ENCODE results near the gene PTPRT. TPM values are rescaled to one million over a fixed set of nuclear protein-coding genes. Genes with fewer than 3 reads are reported as not detected.

Gene PTPRT
- total RNA-seq, 1 experiment from 2014 or later, result not detected

- H3K9me2 ChIP-seq (ENCODE audit: insufficient read depth), result no peaks in the 10 kb centered on the region
- H3K4me3 ChIP-seq (replicated peaks in 1 of 2; ENCODE audit: low read depth in 1 of 2, low read length in 2 of 2), result no peak overlapping the region
- ATAC-seq (no peak), DNase-seq (ENCODE audit: low read depth, low spot score) (no peak)
- H3K79me2 ChIP-seq (ENCODE audit: insufficient read depth, low read length), result no peaks in the 10 kb centered on the region
- H3K4me2 ChIP-seq (ENCODE audit: low read length), result no peak overlapping the region
- BruUV-seq (replicated peaks), result no TSS peak
- H3K9me3 ChIP-seq (ENCODE audit: control insufficient read depth in 1 of 2, insufficient read depth in 1 of 2, low read depth in 1 of 2, low read length in 2 of 2), result peaks cover 10 to 29% of the 10 kb centered on the region in 2 experiments; a peak in 2 of 4 replicates
- ChIA-PET RAD21 (ENCODE audit: low non-redundant PET in 1 of 2, low total read pairs in 2 of 2, uncharacterized antibody in 2 of 2, unreplicated experiment in 2 of 2) (no interaction called here), CTCF (no interaction called here), POLR2A (no interaction called here)
- H3K27me3 ChIP-seq (ENCODE audit: insufficient read depth, low read length), result no peaks in the 10 kb centered on the region
- no peaks in the 10 kb centered on the region for H3K4me1 ChIP-seq (ENCODE audit: control insufficient read depth in 1 of 2, insufficient read depth in 2 of 2, low read length in 2 of 2)
- intact Hi-C loops (cut with micrococcal nuclease), result no loop called here
- no peak overlapping the region for H3K27ac ChIP-seq (ENCODE audit: low read depth, low read length)
- no peak overlapping the region for H2AFZ ChIP-seq (ENCODE audit: low read depth, low read length, poor library complexity, severe bottlenecking)
- no peak overlapping the region for H3K9ac ChIP-seq (ENCODE audit: low read length)
- no peak for TF ChIP-seq ELF1 (IDR thresholded peaks at IDR 0.05; ENCODE audit: borderline replicate concordance, low read depth)
- TF ChIP-seq EZH2 (IDR thresholded peaks at IDR 0.05), result no peak
- TF ChIP-seq POLR2A (IDR thresholded peaks at IDR 0.05; ENCODE audit: borderline replicate concordance, extremely low read depth, insufficient read depth, insufficient read length), result no peak
- TF ChIP-seq EGR1 (IDR thresholded peaks at IDR 0.05; ENCODE audit: low read depth), result no peak
- TF ChIP-seq SRF (IDR thresholded peaks at IDR 0.05; ENCODE audit: low read depth), result no peak
- no peak for TF ChIP-seq YY1 (IDR thresholded peaks at IDR 0.05; ENCODE audit: extremely low read depth, insufficient replicate concordance, low read depth, low read length)
- no peak for TF ChIP-seq SP1 (IDR thresholded peaks at IDR 0.05; ENCODE audit: low read depth)
- TF ChIP-seq CTCF (IDR thresholded peaks at IDR 0.05 in 2 of 3, conservative IDR thresholded peaks at IDR 0.05 in 1 of 3; ENCODE audit: borderline replicate concordance in 1 of 3, insufficient read depth in 1 of 3, low read depth in 2 of 3, low read length in 2 of 3), result no peak
- TF ChIP-seq JUND (IDR thresholded peaks at IDR 0.05), result no peak
- no peak for TF ChIP-seq EZH2phosphoT487 (IDR thresholded peaks at IDR 0.05; ENCODE audit: borderline replicate concordance)
- no peak for TF ChIP-seq ZBTB33 (IDR thresholded peaks at IDR 0.05; ENCODE audit: extremely low read depth, insufficient replicate concordance, low read length)
- no peak for TF ChIP-seq SIN3A (IDR thresholded peaks at IDR 0.05; ENCODE audit: low read depth)
- no peak for TF ChIP-seq MAX (IDR thresholded peaks at IDR 0.05)
- H3K36me3 ChIP-seq (ENCODE audit: control insufficient read depth in 1 of 2, insufficient read depth in 2 of 2, low read length in 2 of 2), result no peaks in the 10 kb centered on the region
- no peaks in the 10 kb centered on the region for H4K20me1 ChIP-seq (ENCODE audit: insufficient read depth)
Observed at GRCh38 chr20:42945234-42945994, 244.3 kb downstream of the PTPRT start.

Data from HCT116 (cell line).